Measurements from ENCODE around the gene CFAP251.
"Not testable (repeated sequence)": the region's sequence is repeated elsewhere in the genome, so short reads cannot be mapped to it uniquely, and the experiment has no call there.

The CFAP251 gene

DNA sequence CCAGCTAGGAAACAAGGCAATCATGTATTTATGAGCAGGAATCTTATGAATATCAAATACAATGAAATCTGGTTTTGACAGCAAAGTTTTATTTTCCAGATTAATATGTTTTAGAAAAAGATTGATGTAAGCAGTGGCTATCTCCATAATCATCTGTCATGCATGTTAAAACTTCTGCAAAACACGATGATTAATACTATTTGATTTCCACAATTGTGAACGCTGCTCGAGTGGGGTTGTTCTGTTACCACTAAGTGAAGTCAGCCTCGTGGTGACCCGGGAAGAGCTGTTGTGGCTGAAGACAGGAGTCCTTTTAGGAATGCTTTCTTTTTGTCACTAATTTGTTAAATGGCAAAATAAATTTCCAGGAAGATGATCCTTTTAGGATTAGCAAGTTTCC is 9.4 kb downstream of the CFAP251 start:
- ChIA-PET POLR2A (interaction anchor here (0.8 to 0.9 kb wide), 2 partner anchors 34 to 43 kb away, joined by 3 read pairs; no protein-coding TSS in a partner anchor), CTCF (interaction anchor here (0.8 to 1.8 kb wide), 2 partner anchors 10 to 12 kb away, joined by 4 to 7 read pairs; partner anchors contain the start of gene CFAP251)
- H3K4me3 ChIP-seq (ENCODE audit: low read depth, low read length), result no peak overlapping the region
- TF ChIP-seq, protein P1, sequence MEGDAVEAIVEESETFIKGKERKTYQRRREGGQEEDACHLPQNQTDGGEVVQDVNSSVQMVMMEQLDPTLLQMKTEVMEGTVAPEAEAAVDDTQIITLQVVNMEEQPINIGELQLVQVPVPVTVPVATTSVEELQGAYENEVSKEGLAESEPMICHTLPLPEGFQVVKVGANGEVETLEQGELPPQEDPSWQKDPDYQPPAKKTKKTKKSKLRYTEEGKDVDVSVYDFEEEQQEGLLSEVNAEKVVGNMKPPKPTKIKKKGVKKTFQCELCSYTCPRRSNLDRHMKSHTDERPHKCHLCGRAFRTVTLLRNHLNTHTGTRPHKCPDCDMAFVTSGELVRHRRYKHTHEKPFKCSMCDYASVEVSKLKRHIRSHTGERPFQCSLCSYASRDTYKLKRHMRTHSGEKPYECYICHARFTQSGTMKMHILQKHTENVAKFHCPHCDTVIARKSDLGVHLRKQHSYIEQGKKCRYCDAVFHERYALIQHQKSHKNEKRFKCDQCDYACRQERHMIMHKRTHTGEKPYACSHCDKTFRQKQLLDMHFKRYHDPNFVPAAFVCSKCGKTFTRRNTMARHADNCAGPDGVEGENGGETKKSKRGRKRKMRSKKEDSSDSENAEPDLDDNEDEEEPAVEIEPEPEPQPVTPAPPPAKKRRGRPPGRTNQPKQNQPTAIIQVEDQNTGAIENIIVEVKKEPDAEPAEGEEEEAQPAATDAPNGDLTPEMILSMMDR (IDR thresholded peaks at IDR 0.05; ENCODE audit: insufficient read depth, low read length, missing control alignments), result no peak
- no peak for DNase-seq (ENCODE audit: low read depth, low spot score)

DNA sequence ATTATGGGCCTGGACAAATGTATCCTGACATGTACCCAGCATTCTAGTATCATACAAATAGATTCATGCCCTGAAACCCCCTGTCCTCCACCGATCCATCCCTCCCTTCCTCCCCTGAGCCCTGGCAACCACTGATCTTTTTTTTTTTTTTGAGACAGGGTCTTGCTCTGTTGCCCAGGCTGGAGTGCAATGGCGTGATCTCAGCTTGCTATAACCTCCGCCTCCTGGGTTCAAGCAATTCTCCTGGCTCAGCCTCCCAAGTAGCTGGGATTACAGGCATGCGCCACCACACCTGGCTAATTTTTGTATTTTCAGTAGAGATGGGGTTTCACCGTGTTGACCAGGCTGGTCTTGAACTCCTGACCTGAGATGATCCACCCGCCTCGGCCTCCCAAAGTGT is 11.2 kb downstream of the CFAP251 start:
- DNase-seq (ENCODE audit: low read depth, low spot score); CTCF ChIA-PET; POLR2A ChIA-PET; H3K4me3 ChIP-seq (ENCODE audit: low read depth, low read length): not testable (repeated sequence)

DNA sequence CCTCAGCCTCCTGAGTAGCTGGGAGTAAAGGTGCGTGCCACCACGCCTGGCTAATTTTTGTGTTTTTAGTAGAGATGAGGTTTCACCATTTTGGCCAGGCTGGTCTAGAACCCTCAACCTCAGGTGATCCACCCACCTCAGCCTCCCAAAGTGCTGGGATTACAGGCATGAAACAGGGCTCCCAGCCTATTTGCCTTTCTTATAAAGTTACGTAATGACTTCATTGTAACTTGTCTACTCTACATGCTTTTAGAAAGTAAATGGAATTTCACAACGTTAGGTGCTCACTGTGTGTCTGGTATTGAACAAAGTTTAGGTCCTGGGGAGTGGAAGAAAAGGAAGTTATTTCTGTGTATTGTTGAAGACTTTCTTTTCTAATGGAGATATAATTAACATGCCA is 12.5 kb downstream of the CFAP251 start:
- no peak overlapping the region for H3K4me3 ChIP-seq (ENCODE audit: low read depth, low read length)
- TF ChIP-seq, protein P1 (IDR thresholded peaks at IDR 0.05; ENCODE audit: insufficient read depth, low read length, missing control alignments), result no peak
- DNase-seq (ENCODE audit: low read depth, low spot score), result no peak
- CTCF ChIA-PET, result no interaction called here
- POLR2A ChIA-PET, result interaction anchor here (0.7 kb wide), 1 partner anchor 14 kb away, joined by 3 read pairs; no protein-coding TSS in a partner anchor

DNA sequence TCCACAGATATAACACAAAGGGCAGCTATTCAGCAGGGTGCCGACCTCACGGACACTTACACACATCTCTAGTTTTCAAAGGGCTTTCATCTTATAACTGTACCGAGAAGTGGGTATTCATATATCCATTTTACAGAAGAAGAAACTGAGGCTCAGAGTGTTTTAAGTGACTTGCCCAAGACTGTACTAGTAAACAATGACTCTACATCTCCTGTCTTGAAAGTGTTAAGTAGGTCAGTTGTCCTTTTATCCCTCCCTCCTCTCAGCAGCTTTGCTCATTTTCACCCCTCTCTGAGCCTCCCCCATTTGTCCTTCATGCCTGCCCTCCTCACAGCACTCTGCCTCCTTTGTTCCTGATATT is 13.8 kb downstream of the CFAP251 start:
- ChIA-PET POLR2A (no interaction called here), CTCF (interaction anchor here (0.6 kb wide), 1 partner anchor 92 kb away, joined by 3 read pairs; no protein-coding TSS in a partner anchor)
- H3K4me3 ChIP-seq (ENCODE audit: low read depth, low read length), result no peak overlapping the region
- TF ChIP-seq, protein P1 (IDR thresholded peaks at IDR 0.05; ENCODE audit: insufficient read depth, low read length, missing control alignments), result no peak
- DNase-seq (ENCODE audit: low read depth, low spot score), result no peak

GRCh38 chr12:121932914-121933521 is 14.6 kb downstream of the CFAP251 start:
- H3K4me3 ChIP-seq (ENCODE audit: low read depth, low read length), result no peak overlapping the region
- TF ChIP-seq, protein P1 (IDR thresholded peaks at IDR 0.05; ENCODE audit: insufficient read depth, low read length, missing control alignments), result no peak
- POLR2A ChIA-PET, result interaction anchor here (0.6 kb wide), 1 partner anchor 197 kb away, joined by 3 read pairs; no protein-coding TSS in a partner anchor
- CTCF ChIA-PET, result interaction anchor here (0.5 to 1.0 kb wide), 2 partner anchors 16 to 27 kb away, joined by 3 to 5 read pairs; no protein-coding TSS in a partner anchor
- no peak for DNase-seq (ENCODE audit: low read depth, low spot score)

GRCh38 chr12:121933522-121934308 is 15.3 kb downstream of the CFAP251 start:
- POLR2A ChIA-PET, result no interaction called here
- CTCF ChIA-PET, result interaction anchor here (0.6 to 1.6 kb wide), 4 partner anchors 13 to 19 kb away, joined by 3 to 7 read pairs (median 3); no protein-coding TSS in a partner anchor
- DNase-seq (ENCODE audit: low read depth, low spot score), result no peak
- TF ChIP-seq, protein P1 (IDR thresholded peaks at IDR 0.05; ENCODE audit: insufficient read depth, low read length, missing control alignments), result no peak
- no peak overlapping the region for H3K4me3 ChIP-seq (ENCODE audit: low read depth, low read length)
